ENCODE data around the gene TLE1.

DNA sequence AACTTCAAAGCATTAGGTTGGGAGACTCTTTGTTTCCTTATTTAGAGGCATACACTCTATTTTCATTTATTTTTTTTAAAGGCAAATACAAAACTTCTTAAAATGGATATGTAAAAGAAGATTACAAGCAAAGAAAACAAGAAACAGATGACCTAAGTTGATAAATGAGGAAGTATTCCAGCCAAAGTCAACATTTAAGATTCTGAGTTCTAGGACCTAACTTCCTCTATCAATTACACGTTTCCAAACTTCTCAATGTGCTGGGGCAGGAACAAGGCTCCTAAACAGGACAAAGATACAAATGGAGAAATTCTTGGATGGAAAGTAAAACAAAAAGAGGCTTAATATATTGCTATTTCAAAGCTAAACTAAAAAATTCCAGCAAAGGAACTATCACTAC lies 89.5 kb downstream of the TLE1 start:
- TF ChIP-seq, protein P1, sequence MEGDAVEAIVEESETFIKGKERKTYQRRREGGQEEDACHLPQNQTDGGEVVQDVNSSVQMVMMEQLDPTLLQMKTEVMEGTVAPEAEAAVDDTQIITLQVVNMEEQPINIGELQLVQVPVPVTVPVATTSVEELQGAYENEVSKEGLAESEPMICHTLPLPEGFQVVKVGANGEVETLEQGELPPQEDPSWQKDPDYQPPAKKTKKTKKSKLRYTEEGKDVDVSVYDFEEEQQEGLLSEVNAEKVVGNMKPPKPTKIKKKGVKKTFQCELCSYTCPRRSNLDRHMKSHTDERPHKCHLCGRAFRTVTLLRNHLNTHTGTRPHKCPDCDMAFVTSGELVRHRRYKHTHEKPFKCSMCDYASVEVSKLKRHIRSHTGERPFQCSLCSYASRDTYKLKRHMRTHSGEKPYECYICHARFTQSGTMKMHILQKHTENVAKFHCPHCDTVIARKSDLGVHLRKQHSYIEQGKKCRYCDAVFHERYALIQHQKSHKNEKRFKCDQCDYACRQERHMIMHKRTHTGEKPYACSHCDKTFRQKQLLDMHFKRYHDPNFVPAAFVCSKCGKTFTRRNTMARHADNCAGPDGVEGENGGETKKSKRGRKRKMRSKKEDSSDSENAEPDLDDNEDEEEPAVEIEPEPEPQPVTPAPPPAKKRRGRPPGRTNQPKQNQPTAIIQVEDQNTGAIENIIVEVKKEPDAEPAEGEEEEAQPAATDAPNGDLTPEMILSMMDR (IDR thresholded peaks at IDR 0.05), result no peak
- TF ChIP-seq POLR2AphosphoS5 (IDR thresholded peaks at IDR 0.05; ENCODE audit: insufficient read depth in 1 of 2, low read depth in 1 of 2), result no peak
